ENCODE data around the gene IGFL2. TPM values are rescaled to one million over a fixed set of nuclear protein-coding genes. Genes with fewer than 3 reads are reported as not detected.

The IGFL2 gene
- total RNA-seq, 2 donors from 2014 or later = not detected

GRCh38 chr19:46147166-46147740 is 785 bp upstream of the IGFL2 start:
- Histone ChIP-seq H3K27ac (no peak overlapping the region), H3K27me3 (no peaks in the 10 kb centered on the region), H3K4me1 (no peaks in the 10 kb centered on the region), H3K36me3 (replicated peaks in 1 of 2; ENCODE audit: insufficient read depth in 1 of 2, low read depth in 2 of 2) (no peaks in the 10 kb centered on the region), H3K9me3 (no peaks in the 10 kb centered on the region), H3K4me3 (no peak overlapping the region)
- no peak for DNase-seq
- no peak for ATAC-seq
- intact Hi-C loops (cut with DNase I) = no loop called here
- WGBS, 2 donors = 61 to 67% methylated on average over 8 of the region's 8 CpGs
- TF ChIP-seq CTCF (IDR thresholded peaks at IDR 0.05) (no peak), POLR2A (IDR thresholded peaks at IDR 0.05) (no peak)

- Histone ChIP-seq H3K27ac (no peak overlapping the region), H3K9me3 (no peaks in the 10 kb centered on the region), H3K36me3 (replicated peaks in 1 of 2; ENCODE audit: insufficient read depth in 1 of 2, low read depth in 2 of 2) (no peaks in the 10 kb centered on the region), H3K27me3 (no peaks in the 10 kb centered on the region), H3K4me3 (no peak overlapping the region), H3K4me1 (no peaks in the 10 kb centered on the region)
- intact Hi-C loops (cut with DNase I) = no loop called here
- DNase-seq (no peak), ATAC-seq (no peak)
- WGBS, 2 donors = 81 to 87% methylated on average over 5 of the region's 5 CpGs
- no peak for TF ChIP-seq POLR2A (IDR thresholded peaks at IDR 0.05)
- no peak for TF ChIP-seq CTCF (IDR thresholded peaks at IDR 0.05)
Measured at GRCh38 chr19:46150606-46151005, 2.6 kb downstream of the IGFL2 start.

GRCh38 chr19:46155237-46155636 is 7.2 kb downstream of the IGFL2 start:
- ATAC-seq = no peak
- no peak for DNase-seq
- WGBS, 2 donors = 68 to 71% methylated on average over 3 of the region's 3 CpGs
- Histone ChIP-seq H3K4me1 (peaks cover 2% of the 10 kb centered on the region), H3K4me3 (no peak overlapping the region), H3K27ac (no peak overlapping the region), H3K27me3 (no peaks in the 10 kb centered on the region), H3K36me3 (replicated peaks in 1 of 2; ENCODE audit: insufficient read depth in 1 of 2, low read depth in 2 of 2) (no peaks in the 10 kb centered on the region), H3K9me3 (no peaks in the 10 kb centered on the region)
- intact Hi-C loops (cut with DNase I) = no loop called here
- TF ChIP-seq CTCF (IDR thresholded peaks at IDR 0.05) (no peak), POLR2A (IDR thresholded peaks at IDR 0.05) (no peak)

GRCh38 chr19:46159418-46160232 is 11.6 kb downstream of the IGFL2 start:
- TF ChIP-seq CTCF (IDR thresholded peaks at IDR 0.05) (no peak), POLR2A (IDR thresholded peaks at IDR 0.05) (no peak)
- no peak for DNase-seq
- intact Hi-C loops (cut with DNase I) = no loop called here
- H3K9me3 ChIP-seq = no peaks in the 10 kb centered on the region
- H3K4me3 ChIP-seq = no peak overlapping the region
- no peaks in the 10 kb centered on the region for H3K36me3 ChIP-seq (replicated peaks in 1 of 2; ENCODE audit: insufficient read depth in 1 of 2, low read depth in 2 of 2)
- H3K4me1 ChIP-seq = peaks cover 3% of the 10 kb centered on the region
- WGBS, 2 donors = 44% methylated on average over 4 of the region's 4 CpGs
- no peak overlapping the region for H3K27ac ChIP-seq
- no peaks in the 10 kb centered on the region for H3K27me3 ChIP-seq
- ATAC-seq = no peak
